Measurements from ENCODE around the gene PNPLA7. TPM values are rescaled to one million over a fixed set of nuclear protein-coding genes. Genes with fewer than 3 reads are reported as not detected.

PNPLA7 gene
- total and polyA plus RNA-seq, 10 of the 15 experiments (the other 5 are each of a cell fraction or from before 2014, with no cell fraction given) = 0.04 to 0.85 (median 0.19) TPM; not detected in 1

- ChIA-PET CTCF (no interaction called here), SMC1A (ENCODE audit: uncharacterized antibody, unreplicated experiment) (no interaction called here), RAD21 (ENCODE audit: unreplicated experiment) (interaction anchor here (1.6 kb wide), 1 partner anchor 11 kb away, joined by 4 read pairs; the partner anchor contains the start of gene EXD3), POLR2A (interaction anchor here (0.6 kb wide), 1 partner anchor 95 kb away, joined by 3 read pairs; no protein-coding TSS in a partner anchor)
- Histone ChIP-seq H3K9ac (ENCODE audit: control insufficient read depth, insufficient read depth, low read length) (no peak overlapping the region), H3K36me3 (ENCODE audit: control insufficient read depth in 2 of 2, insufficient read depth in 2 of 2, low read length in 1 of 2) (no peaks in the 10 kb centered on the region), H3K27ac (ENCODE audit: control insufficient read depth, insufficient read depth) (0 out of 2 replicates have a peak overlapping the region, but pooled peaks have one; percentile 4), H4K20me1 (ENCODE audit: control insufficient read depth, insufficient read depth) (no peaks in the 10 kb centered on the region), H3K4me3 (no peak overlapping the region), H3K27me3 (replicated peaks in 1 of 2; ENCODE audit: control insufficient read depth in 2 of 2, insufficient read depth in 2 of 2, low read length in 1 of 2) (no peaks in the 10 kb centered on the region), H3K79me2 (ENCODE audit: control insufficient read depth, insufficient read depth, low read length) (peaks cover under 1% of the 10 kb centered on the region), H3K4me1 (ENCODE audit: control insufficient read depth, insufficient read depth, low read length) (peaks cover 29% of the 10 kb centered on the region), H2AFZ (ENCODE audit: control insufficient read depth, low read depth, low read length) (no peak overlapping the region), H3K4me2 (ENCODE audit: control insufficient read depth, insufficient read depth) (peak overlapping the region; percentile 40), H3K9me3 (replicated peaks; ENCODE audit: control insufficient read depth, insufficient read depth, low read length) (no peaks in the 10 kb centered on the region)
- FAIRE-seq = no peak
- no peak for ATAC-seq
- BruUV-seq (replicated peaks) = no TSS peak
- intact Hi-C loops (cut with micrococcal nuclease; ENCODE audit: unreplicated experiment) (no loop called here), in situ Hi-C loops (cut with MboI) (no loop called here)
- WGBS (ENCODE audit: insufficient coverage, insufficient replicate concordance, low lambda C conversion rate, missing lambda C conversion rate) = 10% methylated on average over 13 of the region's 17 CpGs
- no peak for DNase-seq (ENCODE audit: low read depth, low spot score)
- TF ChIP-seq YBX1 (IDR thresholded peaks at IDR 0.05) (no peak), FOS (IDR thresholded peaks at IDR 0.05; ENCODE audit: borderline replicate concordance, extremely low read depth, insufficient read length) (no peak), SREBF1 (IDR thresholded peaks at IDR 0.05; ENCODE audit: low read length) (no peak), DPF2 (IDR thresholded peaks at IDR 0.05) (no peak), HDAC6 (IDR thresholded peaks at IDR 0.05; ENCODE audit: unreplicated experiment) (no peak), ZBED1 (IDR thresholded peaks at IDR 0.05; ENCODE audit: borderline replicate concordance) (no peak), ZNF207 (IDR thresholded peaks at IDR 0.05; ENCODE audit: borderline replicate concordance) (no peak), NR2C2 (IDR thresholded peaks at IDR 0.05; ENCODE audit: borderline replicate concordance, control insufficient read depth, insufficient read length, low read depth) (no peak), ESRRA (IDR thresholded peaks at IDR 0.05; ENCODE audit: low read length) (no peak), IKZF1 (conservative IDR thresholded peaks at IDR 0.05) (no peak), RFX5 (IDR thresholded peaks at IDR 0.05; ENCODE audit: low read depth, low read length) (no peak), EED (IDR thresholded peaks at IDR 0.05; ENCODE audit: low read depth) (no peak), RB1 (IDR thresholded peaks at IDR 0.05; ENCODE audit: borderline replicate concordance) (no peak), SUZ12 (IDR thresholded peaks at IDR 0.05; ENCODE audit: unreplicated experiment) (no peak)
- TF ChIP-seq, protein P1, sequence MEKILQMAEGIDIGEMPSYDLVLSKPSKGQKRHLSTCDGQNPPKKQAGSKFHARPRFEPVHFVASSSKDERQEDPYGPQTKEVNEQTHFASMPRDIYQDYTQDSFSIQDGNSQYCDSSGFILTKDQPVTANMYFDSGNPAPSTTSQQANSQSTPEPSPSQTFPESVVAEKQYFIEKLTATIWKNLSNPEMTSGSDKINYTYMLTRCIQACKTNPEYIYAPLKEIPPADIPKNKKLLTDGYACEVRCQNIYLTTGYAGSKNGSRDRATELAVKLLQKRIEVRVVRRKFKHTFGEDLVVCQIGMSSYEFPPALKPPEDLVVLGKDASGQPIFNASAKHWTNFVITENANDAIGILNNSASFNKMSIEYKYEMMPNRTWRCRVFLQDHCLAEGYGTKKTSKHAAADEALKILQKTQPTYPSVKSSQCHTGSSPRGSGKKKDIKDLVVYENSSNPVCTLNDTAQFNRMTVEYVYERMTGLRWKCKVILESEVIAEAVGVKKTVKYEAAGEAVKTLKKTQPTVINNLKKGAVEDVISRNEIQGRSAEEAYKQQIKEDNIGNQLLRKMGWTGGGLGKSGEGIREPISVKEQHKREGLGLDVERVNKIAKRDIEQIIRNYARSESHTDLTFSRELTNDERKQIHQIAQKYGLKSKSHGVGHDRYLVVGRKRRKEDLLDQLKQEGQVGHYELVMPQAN (conservative IDR thresholded peaks at IDR 0.05) = no peak
- TF ChIP-seq, protein P2, sequence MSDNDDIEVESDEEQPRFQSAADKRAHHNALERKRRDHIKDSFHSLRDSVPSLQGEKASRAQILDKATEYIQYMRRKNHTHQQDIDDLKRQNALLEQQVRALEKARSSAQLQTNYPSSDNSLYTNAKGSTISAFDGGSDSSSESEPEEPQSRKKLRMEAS (IDR thresholded peaks at IDR 0.05; ENCODE audit: low read depth, low read length) = no peak
- TF ChIP-seq, protein P3, sequence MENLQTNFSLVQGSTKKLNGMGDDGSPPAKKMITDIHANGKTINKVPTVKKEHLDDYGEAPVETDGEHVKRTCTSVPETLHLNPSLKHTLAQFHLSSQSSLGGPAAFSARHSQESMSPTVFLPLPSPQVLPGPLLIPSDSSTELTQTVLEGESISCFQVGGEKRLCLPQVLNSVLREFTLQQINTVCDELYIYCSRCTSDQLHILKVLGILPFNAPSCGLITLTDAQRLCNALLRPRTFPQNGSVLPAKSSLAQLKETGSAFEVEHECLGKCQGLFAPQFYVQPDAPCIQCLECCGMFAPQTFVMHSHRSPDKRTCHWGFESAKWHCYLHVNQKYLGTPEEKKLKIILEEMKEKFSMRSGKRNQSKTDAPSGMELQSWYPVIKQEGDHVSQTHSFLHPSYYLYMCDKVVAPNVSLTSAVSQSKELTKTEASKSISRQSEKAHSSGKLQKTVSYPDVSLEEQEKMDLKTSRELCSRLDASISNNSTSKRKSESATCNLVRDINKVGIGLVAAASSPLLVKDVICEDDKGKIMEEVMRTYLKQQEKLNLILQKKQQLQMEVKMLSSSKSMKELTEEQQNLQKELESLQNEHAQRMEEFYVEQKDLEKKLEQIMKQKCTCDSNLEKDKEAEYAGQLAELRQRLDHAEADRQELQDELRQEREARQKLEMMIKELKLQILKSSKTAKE (IDR thresholded peaks at IDR 0.05; ENCODE audit: low read depth, poor library complexity, severe bottlenecking) = no peak
Observed at GRCh38 chr9:137411260-137411644, 138.9 kb downstream of the PNPLA7 start.

Measured in GM12878 (cell line).